Karpas-422 (cell line): ENCODE measurements around the gene MLXIP. TPM values are rescaled to one million over a fixed set of nuclear protein-coding genes. Genes with fewer than 3 reads are reported as not detected.

Experiments used
- DNase-seq: peaks from one replicate; pipeline ENCODE4 v3.0.0-alpha.2; 2015
- H2AFZ ChIP-seq: fragments of 200-600 bp; sonication (generic); 2 replicates; pipeline ENCODE4 v1.6.1; 2014; ENCODE audit warnings: antibody characterized with exemption, low read length, mixed read lengths
- H3K27ac ChIP-seq: fragments of 200-600 bp; sonication (generic); 2 replicates; pipeline ENCODE4 v1.5.1; 2014; ENCODE audit warnings: mild to moderate bottlenecking, low read length, moderate library complexity
- H3K27me3 ChIP-seq: fragments of 200-600 bp; sonication (generic); 2 replicates; pipeline ENCODE4 v1.6.1; 2014; ENCODE audit warnings: low read length, mixed read lengths
- H3K36me3 ChIP-seq: fragments of 200-600 bp; sonication (generic); 2 replicates; pipeline ENCODE4 v1.6.1; 2014; ENCODE audit warnings: low read length, mixed read lengths; ENCODE audit not compliant: insufficient read depth
- H3K4me1 ChIP-seq: fragments of 200-600 bp; sonication (generic); 2 replicates; pipeline ENCODE4 v1.6.1; 2014; ENCODE audit warnings: mild to moderate bottlenecking, low read length, mixed read lengths
- H3K4me2 ChIP-seq: fragments of 200-600 bp; sonication (generic); 2 replicates; pipeline ENCODE4 v1.6.1; 2014; ENCODE audit warnings: low read length, low read depth, mild to moderate bottlenecking; ENCODE audit not compliant: poor library complexity, severe bottlenecking
- H3K4me3 ChIP-seq: fragments of 200-600 bp; sonication (generic); 2 replicates; pipeline ENCODE4 v1.5.1; 2014; ENCODE audit warnings: mild to moderate bottlenecking, antibody characterized with exemption, low read length, mixed read lengths
- H3K79me2 ChIP-seq: fragments of 200-600 bp; sonication (generic); 2 replicates; pipeline ENCODE4 v1.6.1; 2014; ENCODE audit warnings: mild to moderate bottlenecking, low read length, mixed read lengths
- H3K9ac ChIP-seq: fragments of 200-600 bp; sonication (generic); 2 replicates; pipeline ENCODE4 v1.6.0; 2014; ENCODE audit warnings: low read length
- H3K9me2 ChIP-seq: fragments of 200-600 bp; sonication (generic), shearing (Covaris generic); replicated peaks from 2 replicates; pipeline ENCODE4 v1.6.0; 2014; ENCODE audit warnings: mild to moderate bottlenecking, low read length, moderate library complexity; ENCODE audit not compliant: insufficient read depth
- H3K9me3 ChIP-seq: fragments of 300-700, 200-600 bp; sonication (generic); 2 replicates; pipeline ENCODE4 v1.6.1; 2014; ENCODE audit warnings: low read length, mixed read lengths
- H4K20me1 ChIP-seq: fragments of 200-600 bp; sonication (generic); 2 replicates; pipeline ENCODE4 v1.6.1; 2014; ENCODE audit warnings: mild to moderate bottlenecking, antibody characterized with exemption, low read length, low read depth; ENCODE audit not compliant: insufficient read depth
- total RNA-seq: library from RNA; depleted of rRNA; stranded (reverse); fragments of >200 nt; shearing (Covaris generic); gene quantifications from 2 replicates; pipeline ENCODE4 v1.2.3, GENCODE V29; 2014; ENCODE audit warnings: low replicate concordance; rRNA removed

MLXIP gene
- 13.8 and 14.8 TPM in 2 replicates for total RNA-seq

DNA sequence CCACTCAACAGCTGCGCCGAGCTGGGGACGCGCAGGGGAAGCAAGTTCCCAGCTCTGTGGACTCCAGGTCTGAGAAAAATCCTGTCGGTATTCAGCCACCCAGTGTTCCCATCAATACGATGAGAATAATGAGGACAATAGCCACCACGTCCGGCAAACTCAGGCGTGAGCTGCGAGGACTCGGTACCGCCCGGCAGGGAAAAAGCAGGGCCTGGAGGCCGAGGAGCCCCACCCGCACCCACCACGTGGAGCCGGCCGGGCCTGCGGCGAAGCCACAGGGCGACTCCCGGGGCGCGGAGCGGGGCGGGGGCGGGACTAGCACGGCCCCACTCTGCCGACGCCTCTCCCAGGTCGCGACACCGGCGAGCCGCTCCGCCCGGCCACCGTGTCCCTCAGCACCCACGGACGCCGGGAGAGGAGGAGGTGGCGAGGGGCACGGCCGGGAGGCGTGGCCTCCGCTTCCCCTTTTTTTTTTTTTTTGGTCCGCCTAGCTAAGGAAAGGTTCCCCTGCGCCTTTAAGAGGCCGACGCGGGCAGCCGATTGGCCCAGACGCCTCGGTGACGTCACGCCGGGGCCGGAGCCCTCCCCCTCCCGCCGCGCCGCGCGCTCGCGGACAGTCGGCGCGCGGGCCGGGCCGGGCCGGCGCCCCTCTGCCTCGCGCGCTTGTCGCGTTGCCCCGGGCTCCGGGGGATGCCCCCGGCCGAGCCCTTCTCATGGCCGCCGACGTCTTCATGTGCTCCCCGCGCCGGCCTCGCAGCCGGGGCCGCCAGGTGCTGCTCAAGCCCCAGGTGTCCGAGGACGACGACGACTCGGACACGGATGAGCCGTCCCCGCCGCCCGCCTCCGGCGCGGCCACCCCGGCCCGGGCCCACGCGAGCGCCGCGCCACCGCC, at the start of gene MLXIP:
Gene MLXIP (plus strand): TSS at position 616 of the 892 bp plus-strand sequence. CDS start 98 bp downstream, at position 714.
- Histone ChIP-seq H4K20me1 (peaks cover 14% of the 10 kb centered on the region; the same call in 1 of the 2 replicates), H3K9ac (peak within 1 kb of the TSS; percentile 96), H3K27me3 (no peaks in the 10 kb centered on the region), H3K4me2 (peak within 1 kb of the TSS; percentile 97), H3K4me1 (peaks cover 51% of the 10 kb centered on the region), H3K4me3 (peak within 1 kb of the TSS; percentile 72), H2AFZ (0 out of 2 replicates have a peak within 1 kb of the TSS, but pooled peaks have one; percentile 60), H3K9me2 (no peaks in the 10 kb centered on the region), H3K36me3 (no peaks in the 10 kb centered on the region), H3K79me2 (peaks cover 45% of the 10 kb centered on the region), H3K27ac (peak within 1 kb of the TSS; percentile 55), H3K9me3 (no peaks in the 10 kb centered on the region)
- peak; percentile 98 for DNase-seq

GRCh38 chr12:122028905-122029560, 49.5 kb upstream of the MLXIP start:
- H4K20me1 ChIP-seq: peaks cover 18% of the 10 kb centered on the region; the same call in 1 of the 2 replicates
- no peaks in the 10 kb centered on the region for H3K27me3 ChIP-seq
- peaks cover 5% of the 10 kb centered on the region; the same call in 1 of the 2 replicates for H3K36me3 ChIP-seq
- H3K9ac ChIP-seq: peak overlapping the region; percentile 72
- peak overlapping the region; percentile 6; the same call in 1 of the 2 replicates for H3K4me3 ChIP-seq
- H2AFZ ChIP-seq: no peak overlapping the region
- H3K4me1 ChIP-seq: peaks cover 87% of the 10 kb centered on the region
- peak overlapping the region; percentile 95 for H3K27ac ChIP-seq
- H3K4me2 ChIP-seq: peak overlapping the region; percentile 46
- H3K79me2 ChIP-seq: peaks cover 66% of the 10 kb centered on the region
- DNase-seq: peak; percentile 86
- no peaks in the 10 kb centered on the region for H3K9me2 ChIP-seq
- no peaks in the 10 kb centered on the region for H3K9me3 ChIP-seq

DNA sequence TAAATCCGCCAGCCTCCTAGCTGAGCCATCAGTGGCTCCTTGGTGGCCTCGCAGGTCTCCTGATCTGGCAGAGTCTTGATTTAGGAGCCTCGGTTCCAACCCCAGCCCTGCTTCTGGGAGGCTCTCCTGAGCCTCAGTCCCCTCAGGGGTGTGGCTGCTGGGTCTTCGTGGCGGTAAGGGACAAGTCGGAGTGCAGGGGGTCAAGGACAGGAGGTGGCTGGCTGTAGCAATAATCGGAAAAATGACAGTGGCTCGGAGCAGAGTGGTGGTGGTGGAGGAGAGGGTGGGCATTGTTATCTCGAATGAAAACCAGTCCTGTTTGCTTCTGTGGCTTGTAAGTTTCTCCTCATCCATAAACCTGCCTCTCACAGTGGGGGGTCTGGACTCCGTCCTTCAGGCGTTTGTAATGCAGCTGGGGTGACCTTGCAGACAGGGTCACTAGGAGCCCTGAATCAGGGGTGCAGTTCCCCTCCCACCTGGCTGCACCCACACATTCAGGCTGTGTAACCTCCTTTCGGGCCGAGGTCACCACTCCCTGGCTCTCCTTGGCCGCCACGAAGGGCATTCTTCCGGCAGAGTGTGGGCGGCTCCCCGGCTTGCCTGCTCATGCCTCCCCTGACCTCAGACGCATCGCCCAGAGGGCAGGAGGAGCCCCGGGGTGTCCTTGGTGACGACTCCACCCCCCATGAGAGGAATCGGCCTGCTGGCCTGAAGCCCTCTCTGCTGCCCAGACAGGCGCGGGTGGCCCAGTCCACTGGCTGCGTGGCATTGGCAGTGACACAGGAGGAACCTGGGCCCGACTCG, 48.7 kb upstream of the MLXIP start:
- Histone ChIP-seq H3K79me2 (peaks cover 65% of the 10 kb centered on the region), H3K9me3 (no peaks in the 10 kb centered on the region), H3K27ac (peak overlapping the region; percentile 95), H3K27me3 (no peaks in the 10 kb centered on the region), H3K9ac (peak overlapping the region; percentile 72), H3K4me1 (peaks cover 79% of the 10 kb centered on the region), H3K9me2 (no peaks in the 10 kb centered on the region), H3K4me3 (peak overlapping the region; percentile 6; the same call in 1 of the 2 replicates), H2AFZ (no peak overlapping the region), H3K36me3 (peaks cover 11% of the 10 kb centered on the region), H3K4me2 (peak overlapping the region; percentile 46), H4K20me1 (peaks cover 23% of the 10 kb centered on the region; the same call in 1 of the 2 replicates)
- DNase-seq: peak; percentile 68

DNA sequence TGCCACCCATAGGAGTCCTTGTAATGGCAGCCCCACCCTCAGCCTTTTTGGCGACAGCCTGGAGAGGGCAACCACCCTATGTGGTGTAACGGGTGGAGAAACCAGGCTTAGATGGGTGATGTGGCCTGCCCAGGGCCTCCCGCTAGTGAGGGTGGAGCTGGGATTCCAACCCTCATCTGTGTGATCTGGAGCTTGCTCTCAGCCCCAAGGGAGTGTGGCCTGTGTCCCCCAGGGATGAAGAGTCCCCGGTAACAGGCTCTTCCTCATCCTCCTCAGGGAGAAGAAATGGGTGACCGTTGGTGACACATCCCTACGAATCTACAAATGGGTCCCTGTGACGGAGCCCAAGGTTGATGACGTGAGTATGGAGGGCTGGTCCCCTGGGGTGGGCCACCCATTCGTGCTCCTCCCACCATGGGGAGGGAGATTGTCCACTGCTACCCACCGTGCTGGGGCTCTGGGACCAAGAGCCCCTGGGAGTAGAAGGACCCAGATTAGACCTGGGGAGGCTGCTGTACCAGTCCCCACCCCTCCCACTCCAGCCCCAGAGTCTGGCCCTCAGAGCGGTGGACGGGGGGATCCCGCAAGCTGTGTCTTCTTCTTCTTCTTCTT, 48.0 kb upstream of the MLXIP start:
- Histone ChIP-seq H4K20me1 (peaks cover 25% of the 10 kb centered on the region; the same call in 1 of the 2 replicates), H3K4me2 (peak overlapping the region; percentile 46), H3K36me3 (peaks cover 18% of the 10 kb centered on the region), H3K4me1 (peaks cover 73% of the 10 kb centered on the region), H3K4me3 (peak overlapping the region; percentile 6; the same call in 1 of the 2 replicates), H3K9me2 (no peaks in the 10 kb centered on the region), H3K79me2 (peaks cover 65% of the 10 kb centered on the region), H3K9me3 (no peaks in the 10 kb centered on the region), H3K27ac (peak overlapping the region; percentile 95), H2AFZ (no peak overlapping the region), H3K9ac (peak overlapping the region; percentile 72), H3K27me3 (no peaks in the 10 kb centered on the region)
- peak; percentile 89 for DNase-seq

DNA sequence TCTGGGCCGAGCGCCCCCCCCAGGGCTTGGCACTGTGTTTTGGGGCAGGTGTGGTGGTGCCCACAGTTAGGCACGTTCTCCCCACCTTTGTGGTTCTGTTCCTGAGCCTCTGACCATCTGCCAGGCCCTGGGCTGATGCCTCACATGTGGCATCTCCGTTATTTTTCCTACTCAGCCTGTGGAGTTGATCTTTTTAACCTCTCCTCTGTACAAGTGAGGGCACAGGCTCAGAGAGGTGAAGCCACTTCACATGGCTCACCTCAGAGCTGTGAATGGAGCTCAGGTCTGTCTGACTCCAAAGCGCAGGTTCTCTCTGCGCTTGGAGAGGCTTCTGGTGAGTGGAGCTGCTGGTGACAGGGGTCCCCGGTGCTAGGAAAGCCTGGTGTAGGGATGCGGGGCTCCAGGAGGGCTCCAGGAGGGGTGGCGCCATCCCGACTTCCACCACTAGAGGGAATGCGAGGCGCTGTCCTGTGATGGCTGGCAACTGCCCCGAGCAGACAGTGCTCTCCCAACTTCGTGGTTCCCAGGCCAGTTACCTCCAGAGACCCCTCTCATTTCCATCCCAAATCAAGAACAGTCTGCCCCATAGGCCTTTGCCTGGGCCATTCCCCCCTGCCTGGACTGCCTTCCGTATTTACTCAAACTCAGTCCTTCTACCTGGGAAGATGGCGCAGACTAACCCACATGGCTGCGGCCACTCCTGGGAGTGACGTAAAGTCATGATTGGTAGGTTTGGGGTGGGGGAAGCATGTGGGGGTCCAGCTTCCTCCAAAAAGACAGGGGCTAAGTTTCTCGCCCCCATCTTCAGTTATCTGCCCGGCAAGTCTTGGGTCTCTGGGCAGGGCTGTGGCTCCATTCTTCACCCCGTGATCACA, 47.0 kb upstream of the MLXIP start:
- no peaks in the 10 kb centered on the region for H3K9me2 ChIP-seq
- H3K4me1 ChIP-seq: peaks cover 65% of the 10 kb centered on the region
- H3K9me3 ChIP-seq: no peaks in the 10 kb centered on the region
- H4K20me1 ChIP-seq: peaks cover 25% of the 10 kb centered on the region; the same call in 1 of the 2 replicates
- peak; percentile 85 for DNase-seq
- H3K27ac ChIP-seq: peak overlapping the region; percentile 95
- H3K27me3 ChIP-seq: no peaks in the 10 kb centered on the region
- peak overlapping the region; percentile 44 for H3K4me3 ChIP-seq
- H3K4me2 ChIP-seq: peak overlapping the region; percentile 46
- H2AFZ ChIP-seq: no peak overlapping the region
- peaks cover 28% of the 10 kb centered on the region for H3K36me3 ChIP-seq
- peaks cover 67% of the 10 kb centered on the region for H3K79me2 ChIP-seq
- H3K9ac ChIP-seq: peak overlapping the region; percentile 72

DNA sequence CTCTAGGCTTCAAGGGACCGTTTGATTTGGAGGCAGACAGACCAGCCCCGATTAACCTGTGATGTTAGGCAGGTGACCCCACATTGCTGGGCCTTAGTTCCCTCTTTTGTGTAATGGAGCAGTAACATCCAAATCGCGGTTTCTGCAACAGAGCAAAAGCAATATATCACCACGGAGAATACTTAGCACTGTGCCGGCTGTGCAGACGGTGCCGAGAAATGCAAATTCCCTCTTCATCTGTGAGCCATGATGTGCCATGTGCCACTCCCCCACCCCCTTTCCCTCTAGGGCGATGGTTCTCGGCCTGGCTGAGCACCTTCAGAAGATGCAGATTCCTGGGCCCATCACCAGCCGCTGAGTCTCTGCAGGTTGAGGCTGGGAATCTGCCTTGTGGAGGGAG, 46.0 kb upstream of the MLXIP start:
- Histone ChIP-seq H3K4me2 (peak overlapping the region; percentile 46), H3K4me1 (peaks cover 55% of the 10 kb centered on the region), H3K4me3 (peak overlapping the region; percentile 44), H3K27me3 (no peaks in the 10 kb centered on the region), H3K9ac (peak overlapping the region; percentile 72), H3K9me2 (no peaks in the 10 kb centered on the region), H3K79me2 (peaks cover 64% of the 10 kb centered on the region), H4K20me1 (peaks cover 24% of the 10 kb centered on the region; the same call in 1 of the 2 replicates), H2AFZ (no peak overlapping the region), H3K9me3 (no peaks in the 10 kb centered on the region), H3K36me3 (peaks cover 34% of the 10 kb centered on the region), H3K27ac (peak overlapping the region; percentile 95)
- peak; percentile 96 for DNase-seq

DNA sequence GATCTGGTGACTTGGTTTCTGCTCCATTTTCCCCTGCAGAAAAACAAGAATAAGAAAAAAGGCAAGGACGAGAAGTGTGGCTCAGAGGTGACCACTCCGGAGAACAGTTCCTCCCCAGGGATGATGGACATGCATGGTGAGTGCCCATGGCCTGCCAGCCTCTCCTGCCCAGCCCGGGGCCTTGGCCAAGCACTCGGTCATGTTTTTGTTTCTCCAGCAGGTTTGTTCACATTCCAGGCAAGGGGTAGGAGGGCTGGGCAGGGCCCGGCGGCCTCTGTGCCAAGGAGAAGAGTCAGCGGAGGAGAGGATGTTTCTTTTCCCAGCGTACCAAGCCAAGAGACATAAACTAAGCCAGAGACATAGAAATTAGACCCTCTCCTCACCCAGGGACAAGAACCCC, 43.3 kb upstream of the MLXIP start:
- peaks cover 28% of the 10 kb centered on the region for H3K4me1 ChIP-seq
- H3K4me3 ChIP-seq: no peak overlapping the region
- H3K4me2 ChIP-seq: no peak overlapping the region
- peaks cover 44% of the 10 kb centered on the region for H3K36me3 ChIP-seq
- H3K9me2 ChIP-seq: no peaks in the 10 kb centered on the region
- H2AFZ ChIP-seq: no peak overlapping the region
- H3K9ac ChIP-seq: no peak overlapping the region
- no peaks in the 10 kb centered on the region for H3K27me3 ChIP-seq
- no peak for DNase-seq
- H3K79me2 ChIP-seq: peaks cover 49% of the 10 kb centered on the region
- H4K20me1 ChIP-seq: peaks cover 24% of the 10 kb centered on the region; the same call in 1 of the 2 replicates
- H3K27ac ChIP-seq: no peak overlapping the region
- no peaks in the 10 kb centered on the region for H3K9me3 ChIP-seq
